SJSA1 (cell line): ENCODE results near the gene CCSER1. TPM values are rescaled to one million over a fixed set of nuclear protein-coding genes. Genes with fewer than 3 reads are reported as not detected.

ENCODE experiments used
- DNase-seq, 2 experiments: peaks; one replicate each; pipeline ENCODE4 v3.0.0-alpha.2; 2015 to 2020; ENCODE audit warnings: low spot score in 2 of 2, low read depth in 1 of 2
- H3K27ac ChIP-seq: fragments of 250-450 bp; sonication (Bioruptor Pico); 2 replicates; pipeline ENCODE4 v1.5.1; 2020; ENCODE audit warnings: mild to moderate bottlenecking, moderate library complexity
- H3K27me3 ChIP-seq: fragments of 250-450 bp; sonication (Bioruptor Pico); replicated peaks from 2 replicates; pipeline ENCODE4 v1.5.1; 2020; ENCODE audit warnings: mild to moderate bottlenecking, moderate library complexity
- H3K36me3 ChIP-seq: fragments of 250-450 bp; sonication (Bioruptor Pico); 2 replicates; pipeline ENCODE4 v1.5.1; 2020; ENCODE audit warnings: mild to moderate bottlenecking
- H3K4me1 ChIP-seq: fragments of 250-450 bp; sonication (Bioruptor Pico); replicated peaks from 2 replicates; pipeline ENCODE4 v1.6.1; 2021; ENCODE audit warnings: mild to moderate bottlenecking
- H3K4me3 ChIP-seq: fragments of 250-450 bp; sonication (Bioruptor Pico); 2 replicates; pipeline ENCODE4 v1.5.1; 2020; ENCODE audit warnings: mild to moderate bottlenecking
- H3K9me3 ChIP-seq: fragments of 250-450 bp; sonication (Bioruptor Pico); replicated peaks from 2 replicates; pipeline ENCODE4 v1.5.1; 2020; ENCODE audit warnings: mild to moderate bottlenecking
- total RNA-seq: library from RNA; depleted of rRNA; stranded (reverse); fragments of >200 nt; shearing (Covaris generic); gene quantifications from 2 replicates; pipeline ENCODE4 v1.2.3, GENCODE V29; 2014; rRNA removed

CCSER1 gene
- not detected in 2 replicates for total RNA-seq

GRCh38 chr4:90127223-90127705, at the start of gene CCSER1:
Gene CCSER1, plus strand, starts transcription at chr4:90127394.
- DNase-seq, result peak in 1 of 2 experiments; percentile 4
- H3K27ac ChIP-seq, result no peak within 1 kb of the TSS
- peaks cover 9% of the 10 kb centered on the region; the same call in 1 of the 2 replicates for H3K4me1 ChIP-seq
- no peaks in the 10 kb centered on the region for H3K36me3 ChIP-seq
- no peaks in the 10 kb centered on the region for H3K9me3 ChIP-seq
- H3K27me3 ChIP-seq, result peaks cover 47% of the 10 kb centered on the region
- no peak within 1 kb of the TSS for H3K4me3 ChIP-seq

- Histone ChIP-seq H3K36me3 (no peaks in the 10 kb centered on the region), H3K27me3 (no peaks in the 10 kb centered on the region; the same call in 1 of the 2 replicates), H3K4me1 (no peaks in the 10 kb centered on the region), H3K27ac (no peak overlapping the region), H3K4me3 (no peak overlapping the region), H3K9me3 (no peaks in the 10 kb centered on the region)
- no peak for DNase-seq
These were observed 48.8 kb upstream of the CCSER1 start for GRCh38 chr4:90078440-90078839.

- H3K27ac ChIP-seq, result no peak overlapping the region
- DNase-seq, result no peak
- H3K27me3 ChIP-seq, result no peaks in the 10 kb centered on the region; the same call in 1 of the 2 replicates
These were observed 47.1 kb upstream of the CCSER1 start for GRCh38 chr4:90080116-90080515.

GRCh38 chr4:90081432-90082144, 45.6 kb upstream of the CCSER1 start:
- H3K27me3 ChIP-seq, result no peaks in the 10 kb centered on the region; the same call in 1 of the 2 replicates
- no peak for DNase-seq
- no peak overlapping the region for H3K4me3 ChIP-seq
- no peaks in the 10 kb centered on the region for H3K4me1 ChIP-seq
- H3K36me3 ChIP-seq, result no peaks in the 10 kb centered on the region
- no peaks in the 10 kb centered on the region for H3K9me3 ChIP-seq
- no peak overlapping the region for H3K27ac ChIP-seq

More at GRCh38 chr4:90080116-90080515, 47.1 kb upstream of the CCSER1 start:
- no peaks in the 10 kb centered on the region for H3K9me3 ChIP-seq
- H3K4me3 ChIP-seq, result no peak overlapping the region
- no peaks in the 10 kb centered on the region for H3K4me1 ChIP-seq
- no peaks in the 10 kb centered on the region for H3K36me3 ChIP-seq

GRCh38 chr4:90082449-90082848, 44.7 kb upstream of the CCSER1 start:
- Histone ChIP-seq H3K27me3 (no peaks in the 10 kb centered on the region; the same call in 1 of the 2 replicates), H3K4me1 (no peaks in the 10 kb centered on the region), H3K4me3 (no peak overlapping the region), H3K27ac (no peak overlapping the region), H3K9me3 (no peaks in the 10 kb centered on the region), H3K36me3 (no peaks in the 10 kb centered on the region)
- DNase-seq, result no peak

GRCh38 chr4:90084277-90084966, 42.8 kb upstream of the CCSER1 start:
- no peaks in the 10 kb centered on the region for H3K9me3 ChIP-seq
- no peaks in the 10 kb centered on the region for H3K36me3 ChIP-seq
- H3K27ac ChIP-seq, result no peak overlapping the region
- H3K4me3 ChIP-seq, result no peak overlapping the region
- no peak for DNase-seq
- no peaks in the 10 kb centered on the region for H3K27me3 ChIP-seq
- no peaks in the 10 kb centered on the region for H3K4me1 ChIP-seq

- H3K9me3 ChIP-seq, result no peaks in the 10 kb centered on the region
- DNase-seq, result no peak
- no peaks in the 10 kb centered on the region for H3K4me1 ChIP-seq
- no peaks in the 10 kb centered on the region for H3K36me3 ChIP-seq
- H3K27me3 ChIP-seq, result no peaks in the 10 kb centered on the region
- no peak overlapping the region for H3K4me3 ChIP-seq
- no peak overlapping the region for H3K27ac ChIP-seq
These were observed 42.3 kb upstream of the CCSER1 start for GRCh38 chr4:90084967-90085295.

- no peaks in the 10 kb centered on the region for H3K9me3 ChIP-seq
- no peak overlapping the region for H3K27ac ChIP-seq
- H3K4me1 ChIP-seq, result no peaks in the 10 kb centered on the region
- no peaks in the 10 kb centered on the region for H3K27me3 ChIP-seq
- H3K36me3 ChIP-seq, result no peaks in the 10 kb centered on the region
- DNase-seq, result no peak
- no peak overlapping the region for H3K4me3 ChIP-seq
These were observed 33.7 kb upstream of the CCSER1 start for GRCh38 chr4:90093526-90093925.

- H3K27ac ChIP-seq, result no peak overlapping the region
- no peaks in the 10 kb centered on the region for H3K36me3 ChIP-seq
- no peak for DNase-seq
- H3K4me1 ChIP-seq, result no peaks in the 10 kb centered on the region
- no peaks in the 10 kb centered on the region for H3K9me3 ChIP-seq
- H3K27me3 ChIP-seq, result no peaks in the 10 kb centered on the region
- no peak overlapping the region for H3K4me3 ChIP-seq
These were observed 32.2 kb upstream of the CCSER1 start for GRCh38 chr4:90095000-90095399.

GRCh38 chr4:90099812-90100211, 27.4 kb upstream of the CCSER1 start:
- no peaks in the 10 kb centered on the region for H3K27me3 ChIP-seq
- H3K9me3 ChIP-seq, result no peaks in the 10 kb centered on the region
- DNase-seq, result no peak
- H3K4me3 ChIP-seq, result no peak overlapping the region
- no peaks in the 10 kb centered on the region for H3K4me1 ChIP-seq
- H3K27ac ChIP-seq, result no peak overlapping the region
- no peaks in the 10 kb centered on the region for H3K36me3 ChIP-seq

GRCh38 chr4:90103991-90104390, 23.2 kb upstream of the CCSER1 start:
- H3K36me3 ChIP-seq, result no peaks in the 10 kb centered on the region
- no peak for DNase-seq
- no peak overlapping the region for H3K4me3 ChIP-seq
- H3K27me3 ChIP-seq, result no peaks in the 10 kb centered on the region
- no peaks in the 10 kb centered on the region for H3K4me1 ChIP-seq
- no peaks in the 10 kb centered on the region for H3K9me3 ChIP-seq
- no peak overlapping the region for H3K27ac ChIP-seq

GRCh38 chr4:90105274-90105673, 21.9 kb upstream of the CCSER1 start:
- H3K36me3 ChIP-seq, result no peaks in the 10 kb centered on the region
- H3K9me3 ChIP-seq, result no peaks in the 10 kb centered on the region
- no peaks in the 10 kb centered on the region for H3K27me3 ChIP-seq
- no peak overlapping the region for H3K27ac ChIP-seq
- no peaks in the 10 kb centered on the region for H3K4me1 ChIP-seq
- DNase-seq, result no peak
- H3K4me3 ChIP-seq, result no peak overlapping the region

GRCh38 chr4:90112715-90113114, 14.5 kb upstream of the CCSER1 start:
- no peak for DNase-seq

GRCh38 chr4:90113881-90114457, 13.2 kb upstream of the CCSER1 start:
- Histone ChIP-seq H3K27ac (no peak overlapping the region), H3K36me3 (no peaks in the 10 kb centered on the region), H3K27me3 (no peaks in the 10 kb centered on the region), H3K4me1 (no peaks in the 10 kb centered on the region), H3K4me3 (no peak overlapping the region), H3K9me3 (no peaks in the 10 kb centered on the region)
- no peak for DNase-seq

More at GRCh38 chr4:90112715-90113114, 14.5 kb upstream of the CCSER1 start:
- no peaks in the 10 kb centered on the region for H3K36me3 ChIP-seq
- no peak overlapping the region for H3K27ac ChIP-seq
- no peaks in the 10 kb centered on the region for H3K9me3 ChIP-seq
- no peaks in the 10 kb centered on the region for H3K4me1 ChIP-seq
- H3K27me3 ChIP-seq, result no peaks in the 10 kb centered on the region
- H3K4me3 ChIP-seq, result no peak overlapping the region
